ENCODE results near the gene SLC35F6. TPM values are rescaled to one million over a fixed set of nuclear protein-coding genes. Genes with fewer than 3 reads are reported as not detected.
A peak's percentile ranks its signal among the peaks of the same experiment; 100 is the strongest.

SLC35F6 gene
- total and polyA plus RNA-seq, 9 of the 15 experiments (the other 6 are each of a cell fraction or from before 2014, with no cell fraction given) = 11.9 to 47.3 (median 22.5) TPM

- TF ChIP-seq ZNF407 (IDR thresholded peaks at IDR 0.05; ENCODE audit: low read depth) (no peak), ATF1 (CRISPR knock-in tag; IDR thresholded peaks at IDR 0.05) (no peak), ATF1 (tag; IDR thresholded peaks at IDR 0.05) (peak; percentile 75; the same call in 1 of the 2 replicates), TCFL5 (CRISPR knock-in tag; conservative IDR thresholded peaks at IDR 0.05) (peak; percentile 27; the same call in 1 of the 2 replicates), ZBTB8A (IDR thresholded peaks at IDR 0.05; ENCODE audit: partially characterized antibody) (no peak), FOXK2 (conservative IDR thresholded peaks at IDR 0.05 in 1 of 2, IDR thresholded peaks at IDR 0.05 in 1 of 2; ENCODE audit: low read depth in 2 of 2) (peak; percentile 93 to 96), NRF1 (conservative IDR thresholded peaks at IDR 0.05 in 1 of 2, IDR thresholded peaks at IDR 0.05 in 1 of 2) (no peak)
These were observed 6.0 kb upstream of the SLC35F6 start (continued) for GRCh38 chr2:26757873-26758789.

Data from K562 (cell line).